ENCODE data around the gene KLRF1. TPM values are rescaled to one million over a fixed set of nuclear protein-coding genes. Genes with fewer than 3 reads are reported as not detected.

Gene KLRF1
- total RNA-seq, 4 donors from 2014 or later, result not detected

GRCh38 chr12:9883175-9883574 is 55.9 kb downstream of the KLRF1 start:
- H3K36me3 ChIP-seq, result no peaks in the 10 kb centered on the region
- H3K27ac ChIP-seq, result no peak overlapping the region

GRCh38 chr12:9888665-9889273 is 61.5 kb downstream of the KLRF1 start:
- TF ChIP-seq POLR2A (IDR thresholded peaks at IDR 0.05), result no peak
- TF ChIP-seq CTCF (IDR thresholded peaks at IDR 0.05), result no peak
- H3K36me3 ChIP-seq, result no peaks in the 10 kb centered on the region
- no peak overlapping the region for H3K27ac ChIP-seq
- no peaks in the 10 kb centered on the region for H3K9me3 ChIP-seq
- no peaks in the 10 kb centered on the region for H3K27me3 ChIP-seq
- no peaks in the 10 kb centered on the region for H3K4me1 ChIP-seq
- DNase-seq, result no peak
- H3K4me3 ChIP-seq, result no peak overlapping the region

More at GRCh38 chr12:9883175-9883574, 55.9 kb downstream of the KLRF1 start:
- DNase-seq, result no peak
- H3K4me3 ChIP-seq, result no peak overlapping the region
- no peaks in the 10 kb centered on the region for H3K27me3 ChIP-seq
- TF ChIP-seq POLR2A (IDR thresholded peaks at IDR 0.05), result no peak
- TF ChIP-seq CTCF (IDR thresholded peaks at IDR 0.05), result no peak
- H3K9me3 ChIP-seq, result no peaks in the 10 kb centered on the region
- H3K4me1 ChIP-seq, result no peaks in the 10 kb centered on the region

Other genes with a start within 250 kb of the KLRF1 start
- gene KLRB1, start 219.6 kb upstream of the KLRF1 start, total RNA-seq, result 1 to 10 TPM in 3 of 4 donors, not detected in 1; 1.1 to 6.3 (median 3.9) TPM
- gene CLEC2D, start 157.8 kb upstream of the KLRF1 start, total RNA-seq, result 100 to 1,000 TPM in 1 of 4 donors, 10 to 100 TPM in 1, 1 to 10 TPM in 2; 6.4 to 140 (median 12.1) TPM
- gene CLECL1, start 94.4 kb upstream of the KLRF1 start, total RNA-seq, result 1 to 10 TPM in 2 of 4 donors, not detected in 2; 4.1 to 4.2 TPM
- gene CD69, start 66.6 kb upstream of the KLRF1 start, total RNA-seq, result 10 to 100 TPM in 1 of 4 donors, 1 to 10 TPM in 3; 4.4 to 83.3 (median 9.1) TPM
- 10 to 100 TPM in 1 of 4 donors, 1 to 10 TPM in 3; 3.3 to 31.4 (median 5.7) TPM for gene CLEC2B, start 41.9 kb downstream of the KLRF1 start, total RNA-seq
- gene KLRF2, start 54.0 kb downstream of the KLRF1 start, total RNA-seq, result not detected
- gene CLEC2A, start 104.9 kb downstream of the KLRF1 start, total RNA-seq, result not detected
- gene CLEC12A, start 143.9 kb downstream of the KLRF1 start, total RNA-seq, result 10 to 100 TPM in 1 of 4 donors, not detected in 3; 10.7 TPM
- not detected for gene CLEC1B, start 171.6 kb downstream of the KLRF1 start, total RNA-seq
- not detected for gene CLEC12B, start 183.1 kb downstream of the KLRF1 start, total RNA-seq
- 1 to 10 TPM in 1 of 4 donors, not detected in 3; 2.5 TPM for gene CLEC9A, start 203.2 kb downstream of the KLRF1 start, total RNA-seq